Mesenchymal stem cell (in vitro differentiated cells and primary cell): Measurements from ENCODE around the gene TNS2.
"Not testable (repeated sequence)": the region's sequence is repeated elsewhere in the genome, so short reads cannot be mapped to it uniquely, and the experiment has no call there.

Experiments used
- DNase-seq: peaks from one replicate; pipeline ENCODE4 v3.0.0-alpha.2; 2013
- H2AFZ ChIP-seq: one replicate; pipeline ENCODE4 v1.6.1; 2013; ENCODE audit warnings: low read depth, mild to moderate bottlenecking, control low read depth, inconsistent platforms, low read length, moderate library complexity
- H2AK5ac ChIP-seq: 2 replicates; pipeline ENCODE4 v1.6.1; 2013; ENCODE audit warnings: low read length, moderate library complexity, mild to moderate bottlenecking, inconsistent platforms; ENCODE audit not compliant: severe bottlenecking
- H2BK120ac ChIP-seq: one replicate; pipeline ENCODE4 v1.6.1; 2013; ENCODE audit warnings: low read depth, mild to moderate bottlenecking, inconsistent platforms, low read length, moderate library complexity
- H2BK12ac ChIP-seq, 2 experiments: one replicate each; pipeline ENCODE4 v1.6.1; 2013; ENCODE audit warnings: inconsistent platforms in 2 of 2, low read length in 2 of 2, mild to moderate bottlenecking in 2 of 2, moderate library complexity in 2 of 2, control low read depth in 1 of 2
- H2BK15ac ChIP-seq: one replicate; pipeline ENCODE4 v1.6.1; 2013; ENCODE audit warnings: mild to moderate bottlenecking, low read depth, inconsistent platforms; ENCODE audit not compliant: poor library complexity, severe bottlenecking
- H2BK5ac ChIP-seq: 2 replicates; pipeline ENCODE4 v1.6.1; 2013; ENCODE audit warnings: low read depth, mild to moderate bottlenecking, low read length, control low read depth, inconsistent platforms; ENCODE audit not compliant: poor library complexity, severe bottlenecking
- H3K14ac ChIP-seq, 2 experiments: one replicate each; pipeline ENCODE4 v1.6.1; 2013; ENCODE audit warnings: inconsistent platforms in 2 of 2, low read length in 2 of 2, control low read depth in 1 of 2, mild to moderate bottlenecking in 1 of 2, moderate library complexity in 1 of 2
- H3K18ac ChIP-seq, 2 experiments: one replicate each; pipeline ENCODE4 v1.6.1; 2013; ENCODE audit warnings: inconsistent platforms in 2 of 2, low read length in 2 of 2, control low read depth in 1 of 2, low read depth in 1 of 2, mild to moderate bottlenecking in 1 of 2
- H3K23ac ChIP-seq, 2 experiments: one replicate each; pipeline ENCODE4 v1.6.1; 2013; ENCODE audit warnings: inconsistent platforms in 2 of 2, low read length in 2 of 2, mild to moderate bottlenecking in 2 of 2, moderate library complexity in 2 of 2, control low read depth in 1 of 2
- H3K27ac ChIP-seq: 2 replicates; pipeline ENCODE4 v1.5.1; 2013; ENCODE audit warnings: mild to moderate bottlenecking, moderate library complexity, low read length, control low read depth, inconsistent platforms; ENCODE audit not compliant: poor library complexity, severe bottlenecking
- H3K27me3 ChIP-seq, 2 experiments: 2 replicates each; pipeline versions ENCODE4 v1.6.1 to v1.7.0; 2013; ENCODE audit warnings: low read length in 2 of 2, mild to moderate bottlenecking in 2 of 2, moderate library complexity in 2 of 2, control low read depth in 1 of 2, inconsistent platforms in 1 of 2; ENCODE audit not compliant: control insufficient read depth in 1 of 2, insufficient read depth in 1 of 2
- H3K36me3 ChIP-seq, 2 experiments: 2 replicates each; pipeline versions ENCODE4 v1.6.1 to v1.7.0; 2013; ENCODE audit warnings: low read length in 2 of 2, control low read depth in 1 of 2, inconsistent platforms in 1 of 2, low read depth in 1 of 2, mild to moderate bottlenecking in 1 of 2; ENCODE audit not compliant: insufficient read depth in 2 of 2, control insufficient read depth in 1 of 2
- H3K4ac ChIP-seq, 2 experiments: one replicate each; pipeline ENCODE4 v1.6.1; 2013; ENCODE audit warnings: inconsistent platforms in 2 of 2, low read length in 2 of 2, mild to moderate bottlenecking in 2 of 2, moderate library complexity in 2 of 2, control low read depth in 1 of 2, low read depth in 1 of 2
- H3K4me1 ChIP-seq: 2 replicates; pipeline ENCODE4 v1.6.1; 2013; ENCODE audit warnings: low read depth, low read length, control low read depth; ENCODE audit not compliant: control insufficient read depth, insufficient read depth
- H3K4me2 ChIP-seq: 2 replicates; pipeline ENCODE4 v1.6.1; 2013; ENCODE audit warnings: low read length, mild to moderate bottlenecking, inconsistent platforms; ENCODE audit not compliant: poor library complexity, severe bottlenecking
- H3K4me3 ChIP-seq, 2 experiments: 2 replicates each; pipeline versions ENCODE4 v1.5.1 to v1.7.0; 2013; ENCODE audit warnings: low read length in 2 of 2, mild to moderate bottlenecking in 2 of 2, control low read depth in 1 of 2, low read depth in 1 of 2; ENCODE audit not compliant: insufficient read depth in 1 of 2
- H3K79me1 ChIP-seq: replicated peaks from 2 replicates; pipeline ENCODE4 v1.6.1; 2013; ENCODE audit warnings: mild to moderate bottlenecking, control low read depth, low read length, inconsistent platforms; ENCODE audit not compliant: poor library complexity, severe bottlenecking
- H3K9ac ChIP-seq: 2 replicates; pipeline ENCODE4 v1.7.0; 2013; ENCODE audit warnings: mild to moderate bottlenecking, low read length, moderate library complexity
- H3K9me3 ChIP-seq: 2 replicates; pipeline ENCODE4 v1.7.0; 2013; ENCODE audit warnings: mild to moderate bottlenecking, low read length; ENCODE audit not compliant: control insufficient read depth
- H4K8ac ChIP-seq: one replicate; pipeline ENCODE4 v1.6.1; 2013; ENCODE audit warnings: inconsistent platforms, mild to moderate bottlenecking, low read length, moderate library complexity
- H4K91ac ChIP-seq: one replicate; pipeline ENCODE4 v1.6.1; 2013; ENCODE audit warnings: mild to moderate bottlenecking, low read length, inconsistent platforms
- WGBS: methylation state at CpG from one replicate; pipeline ENCODE4 v1.1.7; 2013; ENCODE audit warnings: mixed read lengths; 5-methylcytosine and 5-hydroxymethylcytosine counted together

The TNS2 gene

GRCh38 chr12:53095596-53095895 is 45.7 kb downstream of the TNS2 start:
- not testable (repeated sequence) for H2BK120ac ChIP-seq, H2BK12ac ChIP-seq, H3K23ac ChIP-seq, H2BK5ac ChIP-seq, H3K4ac ChIP-seq, H3K79me1 ChIP-seq, H3K18ac ChIP-seq, H3K9me3 ChIP-seq, H2AK5ac ChIP-seq, H2AFZ ChIP-seq, DNase-seq, H3K4me2 ChIP-seq, H3K36me3 ChIP-seq, H4K8ac ChIP-seq, H4K91ac ChIP-seq, H3K27ac ChIP-seq, H3K14ac ChIP-seq, H2BK15ac ChIP-seq
- WGBS: no CpG with 5 or more reads among the region's 3 CpGs
- H3K4me3 ChIP-seq: peak overlapping the region in 1 of 2 experiments; percentile 85
- peaks cover 25% of the 10 kb centered on the region for H3K4me1 ChIP-seq
- peaks cover 0 to 15% of the 10 kb centered on the region in 2 experiments for H3K27me3 ChIP-seq
- H3K9ac ChIP-seq: peak overlapping the region; percentile 94

GRCh38 chr12:53096089-53096741 is 46.4 kb downstream of the TNS2 start:
- H3K4me3 ChIP-seq: peak overlapping the region in 1 of 2 experiments; percentile 85
- H3K4me1 ChIP-seq: peaks cover 25% of the 10 kb centered on the region
- peak overlapping the region in 1 of 2 experiments; percentile 64 for H3K23ac ChIP-seq
- peak overlapping the region; percentile 36 to 45 for H3K4ac ChIP-seq
- no peak overlapping the region for H2BK120ac ChIP-seq
- H4K8ac ChIP-seq: peak overlapping the region; percentile 55
- peak; percentile 64 for DNase-seq
- 44% methylated on average over 11 of the region's 11 CpGs for WGBS
- peak overlapping the region; percentile 94 for H3K9ac ChIP-seq
- peaks cover 0 to 15% of the 10 kb centered on the region in 2 experiments for H3K27me3 ChIP-seq
- no peak overlapping the region for H3K4me2 ChIP-seq
- H3K79me1 ChIP-seq: no peaks in the 10 kb centered on the region
- H2BK12ac ChIP-seq: peak overlapping the region in 1 of 2 experiments; percentile 68
- no peak overlapping the region for H3K14ac ChIP-seq
- no peak overlapping the region for H2AFZ ChIP-seq
- no peaks in the 10 kb centered on the region for H3K9me3 ChIP-seq
- no peak overlapping the region for H4K91ac ChIP-seq
- H3K36me3 ChIP-seq: peaks cover 0 to 12% of the 10 kb centered on the region in 2 experiments
- no peak overlapping the region for H2BK15ac ChIP-seq
- no peak overlapping the region for H3K27ac ChIP-seq
- no peak overlapping the region for H2AK5ac ChIP-seq
- no peak overlapping the region for H2BK5ac ChIP-seq
- peak overlapping the region in 1 of 2 experiments; percentile 59 for H3K18ac ChIP-seq

- Histone ChIP-seq H3K4me2 (peak overlapping the region; percentile 100), H2BK15ac (no peak overlapping the region), H3K4ac (peak overlapping the region; percentile 47 to 82), H2BK5ac (no peak overlapping the region), H2AFZ (no peak overlapping the region), H2AK5ac (no peak overlapping the region), H3K79me1 (no peaks in the 10 kb centered on the region), H3K27me3 (peaks cover 0 to 10% of the 10 kb centered on the region in 2 experiments), H3K18ac (peak overlapping the region; percentile 60 to 85), H4K8ac (peak overlapping the region; percentile 84), H3K4me1 (peaks cover 25% of the 10 kb centered on the region), H3K9me3 (no peaks in the 10 kb centered on the region), H3K9ac (peak overlapping the region; percentile 94), H3K36me3 (peaks cover 0 to 18% of the 10 kb centered on the region in 2 experiments), H3K14ac (no peak overlapping the region), H3K4me3 (peak overlapping the region in 1 of 2 experiments; percentile 85), H3K27ac (no peak overlapping the region), H4K91ac (peak overlapping the region; percentile 6), H2BK120ac (no peak overlapping the region), H3K23ac (no peak overlapping the region), H2BK12ac (peak overlapping the region; percentile 51 to 92)
- peak; percentile 10 for DNase-seq
- 23% methylated on average over 7 of the region's 9 CpGs for whole genome bisulfite sequencing
Measured at GRCh38 chr12:53096759-53097158, 46.9 kb downstream of the TNS2 start.

DNA sequence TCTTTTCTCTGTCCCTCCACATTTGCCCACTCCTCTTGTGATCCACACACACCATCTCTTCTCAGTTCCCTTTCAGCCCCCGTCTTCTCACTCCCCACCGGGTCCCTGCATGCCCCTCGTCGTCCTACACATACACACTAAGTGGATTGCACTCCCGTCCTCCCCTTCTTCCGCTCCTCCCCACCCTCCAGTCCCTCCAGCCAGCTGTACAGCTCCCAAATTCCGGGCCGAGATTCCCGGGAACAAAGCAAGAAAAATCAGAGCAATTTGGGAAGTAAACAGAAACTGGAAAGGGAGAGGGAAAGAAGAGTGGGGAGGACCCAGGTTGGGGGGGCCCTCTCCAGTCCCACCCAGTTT is 47.3 kb downstream of the TNS2 start:
- H3K4me2 ChIP-seq: peak overlapping the region; percentile 100
- peak overlapping the region in 1 of 2 experiments; percentile 62 for H3K14ac ChIP-seq
- H3K18ac ChIP-seq: peak overlapping the region; percentile 60 to 85
- no peaks in the 10 kb centered on the region for H3K79me1 ChIP-seq
- H2AK5ac ChIP-seq: no peak overlapping the region
- H3K27me3 ChIP-seq: peaks cover 0 to 9% of the 10 kb centered on the region in 2 experiments
- peak overlapping the region; percentile 77 for H2BK15ac ChIP-seq
- peak overlapping the region; percentile 84 for H4K8ac ChIP-seq
- H3K36me3 ChIP-seq: peaks cover 0 to 22% of the 10 kb centered on the region in 2 experiments
- H2BK120ac ChIP-seq: peak overlapping the region; percentile 97
- peak overlapping the region; percentile 51 to 92 for H2BK12ac ChIP-seq
- H3K4ac ChIP-seq: peak overlapping the region; percentile 47 to 82
- H3K4me1 ChIP-seq: peaks cover 25% of the 10 kb centered on the region
- H3K4me3 ChIP-seq: peak overlapping the region; percentile 66 to 85
- H3K9ac ChIP-seq: peak overlapping the region; percentile 94
- no peak overlapping the region for H2BK5ac ChIP-seq
- DNase-seq: peak; percentile 32
- H3K9me3 ChIP-seq: no peaks in the 10 kb centered on the region
- 2% methylated on average over 5 of the region's 9 CpGs for WGBS
- peak overlapping the region; percentile 1 for H2AFZ ChIP-seq
- peak overlapping the region; percentile 6 for H4K91ac ChIP-seq
- H3K27ac ChIP-seq: no peak overlapping the region
- peak overlapping the region in 1 of 2 experiments; percentile 90 for H3K23ac ChIP-seq
